ENCODE measurements around the gene LSM10. TPM values are rescaled to one million over a fixed set of nuclear protein-coding genes. Genes with fewer than 3 reads are reported as not detected.
A peak's percentile ranks its signal among the peaks of the same experiment; 100 is the strongest.

LSM10 gene
- total and polyA plus RNA-seq, 9 of the 15 experiments (the other 6 are each of a cell fraction or from before 2014, with no cell fraction given), result 13.2 to 146 (median 68.9) TPM

GRCh38 chr1:36386265-36387140 lies 11.2 kb downstream of the LSM10 start (continued):
- TF ChIP-seq ETS1 (conservative IDR thresholded peaks at IDR 0.05; ENCODE audit: control insufficient read depth, low read depth, low read length) (peak; percentile 68), STAT5A (IDR thresholded peaks at IDR 0.05; ENCODE audit: borderline replicate concordance, low read length) (peak; percentile 8; the same call in 1 of the 2 replicates), PRDM10 (IDR thresholded peaks at IDR 0.05; ENCODE audit: partially characterized antibody) (peak; percentile 42), SRF (CRISPR knock-in tag; IDR thresholded peaks at IDR 0.05) (peak in 1 of 2 experiments; percentile 81), PURB (CRISPR knock-in tag; IDR thresholded peaks at IDR 0.05; ENCODE audit: low read depth) (no peak), SIN3B (IDR thresholded peaks at IDR 0.05; ENCODE audit: low read depth) (no peak), ZNF354B (CRISPR knock-in tag; IDR thresholded peaks at IDR 0.05) (peak; percentile 67; the same call in 1 of the 2 replicates), ZNF165 (CRISPR knock-in tag; IDR thresholded peaks at IDR 0.05; ENCODE audit: borderline replicate concordance) (peak; percentile 79), ZNF696 (CRISPR knock-in tag; conservative IDR thresholded peaks at IDR 0.05) (no peak), BCLAF1 (IDR thresholded peaks at IDR 0.05; ENCODE audit: borderline replicate concordance in 1 of 2, control insufficient read depth in 1 of 2, low read depth in 2 of 2, low read length in 1 of 2) (no peak), MAFG (tag; conservative IDR thresholded peaks at IDR 0.05) (peak; percentile 90), MBD2 (IDR thresholded peaks at IDR 0.05; ENCODE audit: borderline replicate concordance, low read depth) (peak; percentile 55; the same call in 1 of the 2 replicates), TAL1 (IDR thresholded peaks at IDR 0.05) (no peak), RBM39 (optimal IDR thresholded peaks at IDR 0.05; ENCODE audit: low read depth, low read length) (no peak), ZNF347 (CRISPR knock-in tag; IDR thresholded peaks at IDR 0.05; ENCODE audit: low read depth) (peak; percentile 72; the same call in 1 of the 2 replicates), MTA1 (IDR thresholded peaks at IDR 0.05; ENCODE audit: borderline replicate concordance) (peak; percentile 80), SRSF1 (IDR thresholded peaks at IDR 0.05; ENCODE audit: low read depth, low read length) (no peak), GTF2E2 (tag; IDR thresholded peaks at IDR 0.05) (peak; percentile 98), PPARD (CRISPR knock-in tag; IDR thresholded peaks at IDR 0.05) (no peak)

Data from K562 (cell line).